Right cardiac atrium (tissue), 5 donors: ENCODE results near the gene CAMSAP3. TPM values are rescaled to one million over a fixed set of nuclear protein-coding genes. Genes with fewer than 3 reads are reported as not detected.
"Not testable (repeated sequence)": the region's sequence is repeated elsewhere in the genome, so short reads cannot be mapped to it uniquely, and the experiment has no call there.

Experiments used
- ATAC-seq, 2 donors: fragments of 200-7000 bp; cut with Tn5 transposase; one replicate each; pipeline versions ENCODE4 v1.8.0 to v1.9.1; 2020; ENCODE audit warnings: moderate library complexity in 2 of 2, mild to moderate bottlenecking in 1 of 2
- DNase-seq, 3 donors: peaks; one replicate each; pipeline ENCODE4 v3.0.0-alpha.2; 2020
- H3K27ac ChIP-seq: one replicate; pipeline ENCODE4 v1.5.1; 2013; ENCODE audit warnings: mild to moderate bottlenecking, low read length, control low read depth, moderate library complexity
- H3K27me3 ChIP-seq: one replicate; pipeline ENCODE4 v1.6.1; 2013; ENCODE audit not compliant: control insufficient read depth, insufficient read depth
- H3K4me1 ChIP-seq: one replicate; pipeline ENCODE4 v1.6.1; 2013; ENCODE audit warnings: low read length; ENCODE audit not compliant: control insufficient read depth, insufficient read depth
- H3K4me3 ChIP-seq: one replicate; pipeline ENCODE4 v1.5.1; 2013; ENCODE audit warnings: low read length, control low read depth
- H3K9me3 ChIP-seq: one replicate; pipeline ENCODE4 v1.6.1; 2013; ENCODE audit warnings: low read length; ENCODE audit not compliant: control insufficient read depth
- WGBS: extraction: QIAGEN DNeasy Blood & Tissue Kit; methylation state at CpG from one replicate; pipeline ENCODE4 v1.1.7; 2013; 5-methylcytosine and 5-hydroxymethylcytosine counted together
- intact Hi-C, 4 donors: fragments of 100-400 bp; cut with DNase I; formaldehyde crosslinking; loops; one replicate each; pipeline versions ENCODE4 v1.11.0 to v1.14.0; 2022 to 2023
- polyA plus RNA-seq: library from polyadenylated mRNA; stranded (reverse); fragments of 200-250 nt; gene quantifications from one replicate; pipeline ENCODE4 v1.2.3, GENCODE V29; 2013
- total RNA-seq, 4 donors: library from RNA; stranded (reverse); fragmentation: NEBNext Ultra II Directional; extraction: Animal tissue kit (Norgen Biotek cat#: 25700); gene quantifications; one replicate each; pipeline ENCODE4 v1.2.1, GENCODE V29; 2021
- donor health status: healthy with polysubstance abuse.
- donor health status: DM: no; HTN: yes; CAD: no.
- donor health status: DM: no; HTN: no; CAD: no.
- donor health status: DM: no; HTN: yes; CAD: no; lungs with severe emphysema.
- donor health status: DM: yes; HTN: yes; CAD: no.

The CAMSAP3 gene
- total and polyA plus RNA-seq, 5 donors, result 0.20 to 0.71 (median 0.29) TPM

DNA sequence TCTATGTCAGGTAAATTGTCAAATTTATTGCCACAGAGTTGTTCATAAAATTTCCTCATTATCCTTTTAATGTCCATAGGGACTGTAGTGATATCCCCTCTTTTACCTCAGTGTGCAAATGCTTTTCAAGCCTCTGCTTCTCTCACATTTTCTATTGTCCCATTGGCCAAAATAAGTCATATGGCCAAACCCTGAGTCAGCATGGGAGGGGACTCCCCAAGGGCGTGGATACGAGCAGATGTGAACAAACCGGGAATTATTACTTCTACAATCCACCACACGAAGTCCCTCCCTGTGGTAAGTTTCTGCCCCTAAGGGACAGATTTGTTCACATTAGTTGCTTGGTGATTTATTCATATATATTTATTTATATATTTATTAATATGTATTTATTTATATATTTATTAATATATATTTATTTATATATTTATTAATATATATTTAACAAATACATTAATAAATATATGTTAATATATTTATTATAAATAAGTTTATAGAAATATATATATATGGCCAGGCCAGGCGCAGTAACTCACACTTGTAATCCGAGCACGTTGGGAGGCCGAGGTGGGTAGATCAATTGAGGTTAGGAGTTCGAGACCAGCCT is 20.1 kb upstream of the CAMSAP3 start:
- no peak for ATAC-seq

GRCh38 chr19:7577422-7577821 is 18.2 kb upstream of the CAMSAP3 start:
- WGBS, result 86% methylated on average over 1 of the region's 1 CpG
- intact Hi-C loops, result loop anchor here in 1 of 4 donors (10.0 kb wide), 1 partner anchor 217 kb away; no protein-coding TSS in a partner anchor

More for the DNA sequence above, 20.1 kb upstream of the CAMSAP3 start:
- DNase-seq, result no peak
- no peak overlapping the region for H3K4me3 ChIP-seq
- intact Hi-C loops, result loop anchor here in 1 of 4 donors (10.0 kb wide), 1 partner anchor 219 kb away; no protein-coding TSS in a partner anchor
- no peak overlapping the region for H3K27ac ChIP-seq
- no peaks in the 10 kb centered on the region for H3K9me3 ChIP-seq
- H3K27me3 ChIP-seq, result no peaks in the 10 kb centered on the region
- WGBS, result 79% methylated on average over 9 of the region's 9 CpGs
- no peaks in the 10 kb centered on the region for H3K4me1 ChIP-seq

DNA sequence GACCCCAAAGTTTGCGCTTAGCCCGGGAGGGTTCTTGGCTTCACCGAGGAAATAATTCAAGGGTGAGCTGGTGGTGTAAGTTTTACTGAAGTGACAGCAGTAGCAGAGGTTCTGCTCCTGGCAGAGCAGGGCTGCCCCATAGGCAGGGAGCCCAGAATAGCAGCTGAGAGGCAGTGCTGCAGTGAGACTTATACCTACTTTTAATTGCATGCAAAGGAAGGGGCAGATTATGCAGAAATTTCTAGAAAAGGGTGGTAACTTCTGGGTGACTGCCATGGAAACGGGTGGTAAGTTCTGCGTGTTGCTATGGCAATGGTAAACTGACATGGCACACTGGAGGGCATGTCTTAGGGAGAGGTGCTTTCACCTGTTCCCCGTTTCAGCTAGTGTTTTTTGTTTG is 17.5 kb upstream of the CAMSAP3 start:
- DNase-seq (no peak), ATAC-seq (no peak)
- Histone ChIP-seq H3K9me3 (no peaks in the 10 kb centered on the region), H3K27ac (no peak overlapping the region), H3K4me3 (no peak overlapping the region), H3K4me1 (no peaks in the 10 kb centered on the region), H3K27me3 (no peaks in the 10 kb centered on the region)
- intact Hi-C loops, result loop anchor here in 1 of 4 donors (10.0 kb wide), 1 partner anchor 217 kb away; no protein-coding TSS in a partner anchor
- WGBS, result 64% methylated on average over 6 of the region's 6 CpGs

More at GRCh38 chr19:7577422-7577821, 18.2 kb upstream of the CAMSAP3 start:
- H3K27me3 ChIP-seq, H3K9me3 ChIP-seq, H3K4me1 ChIP-seq, H3K27ac ChIP-seq, H3K4me3 ChIP-seq, ATAC-seq, DNase-seq: not testable (repeated sequence)

- Histone ChIP-seq H3K27ac (no peak overlapping the region), H3K27me3 (no peaks in the 10 kb centered on the region), H3K4me1 (no peaks in the 10 kb centered on the region), H3K4me3 (no peak overlapping the region), H3K9me3 (no peaks in the 10 kb centered on the region)
- WGBS, result 41% methylated on average over 6 of the region's 6 CpGs
- intact Hi-C loops, result loop anchor here in 1 of 4 donors (10.0 kb wide), 1 partner anchor 216 kb away; no protein-coding TSS in a partner anchor
- no peak for ATAC-seq
- no peak for DNase-seq
These were observed 16.5 kb upstream of the CAMSAP3 start for GRCh38 chr19:7579182-7579581.

DNA sequence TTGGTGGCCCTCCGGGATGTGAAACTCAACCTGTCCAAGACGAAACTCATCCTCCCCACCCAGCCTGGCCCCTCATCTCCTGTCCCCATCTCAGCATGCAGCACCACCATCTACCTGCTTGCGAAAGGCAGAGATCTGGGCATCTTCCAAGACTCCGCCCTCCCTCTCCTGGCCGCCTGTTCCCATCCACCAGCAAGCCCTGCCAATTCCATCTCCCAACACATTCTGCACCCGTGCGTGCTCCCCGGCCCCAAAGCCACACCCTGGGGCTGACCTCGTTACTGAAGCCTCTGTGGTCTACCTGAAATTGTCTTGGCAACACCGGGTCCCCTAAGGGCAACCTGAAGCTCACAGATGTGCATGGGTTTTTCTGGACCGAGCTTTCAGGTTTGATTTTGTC is 13.2 kb upstream of the CAMSAP3 start:
- Histone ChIP-seq H3K27ac (no peak overlapping the region), H3K4me1 (no peaks in the 10 kb centered on the region), H3K9me3 (no peaks in the 10 kb centered on the region), H3K4me3 (no peak overlapping the region), H3K27me3 (no peaks in the 10 kb centered on the region)
- no peak for DNase-seq
- no peak for ATAC-seq
- 59% methylated on average over 11 of the region's 11 CpGs for WGBS
- intact Hi-C loops, result no loop called here

DNA sequence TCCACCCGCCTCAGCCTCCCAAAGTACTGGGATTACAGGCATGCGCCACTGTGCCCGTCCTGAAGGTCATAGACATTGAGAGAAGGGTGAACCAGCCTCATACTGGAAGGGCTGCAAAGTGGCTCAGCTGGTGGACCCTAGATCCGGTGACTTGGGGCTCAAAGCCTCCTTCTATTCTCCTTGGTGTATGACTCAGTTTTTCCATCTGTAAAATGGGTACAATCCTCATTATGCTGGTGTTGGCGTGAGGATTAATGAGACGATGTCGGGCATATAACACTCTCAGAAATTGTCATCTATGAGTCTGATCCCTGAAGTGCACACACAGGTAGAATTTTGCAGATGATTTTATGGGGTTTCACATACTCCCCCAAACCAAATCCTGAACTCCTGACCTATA is 5.8 kb upstream of the CAMSAP3 start:
- H3K4me1 ChIP-seq, result no peaks in the 10 kb centered on the region
- WGBS, result 89% methylated on average over 7 of the region's 7 CpGs
- H3K9me3 ChIP-seq, result no peaks in the 10 kb centered on the region
- no peak for DNase-seq
- ATAC-seq, result no peak
- no peak overlapping the region for H3K4me3 ChIP-seq
- no peak overlapping the region for H3K27ac ChIP-seq
- H3K27me3 ChIP-seq, result no peaks in the 10 kb centered on the region
- intact Hi-C loops, result no loop called here

DNA sequence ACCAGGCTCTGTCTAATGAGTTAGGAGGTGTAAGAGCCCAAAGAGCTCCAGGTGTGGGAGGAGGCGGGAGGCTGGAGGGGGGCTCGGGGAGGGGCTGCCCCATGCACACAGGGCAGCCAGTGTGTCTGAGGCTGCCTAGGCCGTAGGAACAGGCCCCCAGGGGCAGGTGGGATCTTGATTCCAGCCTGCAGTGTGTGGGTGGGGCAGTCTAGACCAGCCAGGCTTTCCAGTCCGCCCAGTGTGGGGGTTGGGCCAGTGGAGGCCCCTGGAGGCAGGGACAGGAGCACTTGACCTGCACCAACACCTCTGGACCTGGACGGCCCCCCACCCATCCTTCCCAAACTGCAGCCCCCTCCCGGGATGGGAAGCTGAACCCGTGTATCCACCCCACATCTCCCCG is 5.4 kb upstream of the CAMSAP3 start:
- intact Hi-C loops, result no loop called here
- Histone ChIP-seq H3K27ac (no peak overlapping the region), H3K9me3 (no peaks in the 10 kb centered on the region), H3K4me3 (no peak overlapping the region), H3K4me1 (no peaks in the 10 kb centered on the region), H3K27me3 (no peaks in the 10 kb centered on the region)
- ATAC-seq (no peak), DNase-seq (no peak)
- WGBS, result 58% methylated on average over 8 of the region's 8 CpGs

- Histone ChIP-seq H3K4me1 (no peaks in the 10 kb centered on the region), H3K27ac (no peak overlapping the region), H3K27me3 (no peaks in the 10 kb centered on the region), H3K9me3 (no peaks in the 10 kb centered on the region), H3K4me3 (peak overlapping the region; percentile 57)
- DNase-seq (no peak), ATAC-seq (no peak)
- intact Hi-C loops, result no loop called here
- WGBS, result 3% methylated on average over 70 of the region's 70 CpGs
These were observed 711 bp downstream of the CAMSAP3 start for GRCh38 chr19:7596211-7596937.

DNA sequence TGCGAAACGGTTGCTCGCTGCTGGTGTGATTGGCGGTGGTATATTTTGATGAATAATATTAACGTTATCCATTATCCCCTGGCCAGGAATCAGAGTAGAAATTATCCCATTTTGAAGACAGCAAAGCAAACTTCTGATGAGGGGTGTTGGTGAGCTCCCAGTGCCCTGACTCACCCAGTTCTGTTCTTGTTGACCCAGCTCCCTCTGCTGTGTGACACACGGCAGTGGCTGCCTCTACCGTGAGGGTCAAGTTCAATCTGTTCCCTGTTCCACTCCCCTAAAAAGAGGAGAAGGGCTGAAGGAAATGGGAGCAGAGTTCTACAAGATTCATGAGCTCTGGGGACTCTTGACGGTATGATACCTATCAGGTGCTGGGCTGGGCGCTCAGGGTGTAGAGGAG is 2.0 kb downstream of the CAMSAP3 start:
- 70% methylated on average over 9 of the region's 9 CpGs for WGBS
- no peaks in the 10 kb centered on the region for H3K27me3 ChIP-seq

GRCh38 chr19:7598180-7598579 is 2.5 kb downstream of the CAMSAP3 start:
- ATAC-seq (no peak), DNase-seq (no peak)
- no peak overlapping the region for H3K27ac ChIP-seq
- no peaks in the 10 kb centered on the region for H3K27me3 ChIP-seq
- no peak overlapping the region for H3K4me3 ChIP-seq
- WGBS, result 63% methylated on average over 6 of the region's 6 CpGs
- no peaks in the 10 kb centered on the region for H3K4me1 ChIP-seq
- H3K9me3 ChIP-seq, result no peaks in the 10 kb centered on the region
- intact Hi-C loops, result no loop called here

More for the DNA sequence above, 2.0 kb downstream of the CAMSAP3 start:
- ATAC-seq, result no peak
- no peaks in the 10 kb centered on the region for H3K4me1 ChIP-seq
- no peaks in the 10 kb centered on the region for H3K9me3 ChIP-seq
- intact Hi-C loops, result no loop called here
- no peak for DNase-seq
- no peak overlapping the region for H3K4me3 ChIP-seq
- H3K27ac ChIP-seq, result no peak overlapping the region

GRCh38 chr19:7600721-7601120 is 5.1 kb downstream of the CAMSAP3 start:
- H3K4me3 ChIP-seq, result no peak overlapping the region
- H3K27me3 ChIP-seq, result no peaks in the 10 kb centered on the region
- no peak overlapping the region for H3K27ac ChIP-seq
- ATAC-seq, result no peak
- intact Hi-C loops, result no loop called here
- DNase-seq, result no peak
- no peaks in the 10 kb centered on the region for H3K9me3 ChIP-seq
- H3K4me1 ChIP-seq, result no peaks in the 10 kb centered on the region
